Measurements from ENCODE around the gene STAB1.
A peak's percentile ranks its signal among the peaks of the same experiment; 100 is the strongest.

Gene STAB1

DNA sequence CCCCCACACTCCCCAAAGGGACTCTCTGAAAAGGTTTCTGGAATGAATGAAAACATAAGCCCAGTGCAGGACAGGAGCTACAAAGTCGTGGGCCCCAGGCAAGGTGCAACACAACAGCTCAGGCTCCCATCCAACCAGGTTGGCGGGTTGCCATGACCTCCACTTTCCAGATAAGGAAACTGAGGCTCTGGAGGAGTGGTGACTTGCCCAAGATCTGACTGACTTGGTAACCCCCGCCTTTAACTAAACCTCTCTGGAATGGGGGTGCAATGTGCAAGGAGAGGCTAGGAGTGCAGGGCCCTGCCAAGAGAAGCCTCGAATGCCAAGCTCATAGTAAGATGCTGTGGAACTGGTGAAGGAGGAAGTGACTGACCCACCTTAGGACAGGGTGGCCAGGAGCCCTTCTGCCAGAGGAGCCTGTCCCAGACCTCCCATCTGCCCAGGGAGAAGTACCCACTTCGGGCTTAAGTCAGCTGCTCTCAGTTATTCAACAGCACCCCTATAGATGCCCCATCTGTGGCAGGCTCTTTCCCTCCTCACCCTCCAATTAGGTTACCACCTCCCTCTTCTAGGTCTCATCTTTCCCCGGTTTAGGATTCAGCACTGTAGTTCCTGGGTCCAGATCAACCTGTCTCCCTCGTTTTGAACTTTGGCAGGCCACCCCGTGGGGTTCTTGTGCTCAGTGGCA is 40.7 kb upstream of the STAB1 start:
- TF ChIP-seq, protein P1, sequence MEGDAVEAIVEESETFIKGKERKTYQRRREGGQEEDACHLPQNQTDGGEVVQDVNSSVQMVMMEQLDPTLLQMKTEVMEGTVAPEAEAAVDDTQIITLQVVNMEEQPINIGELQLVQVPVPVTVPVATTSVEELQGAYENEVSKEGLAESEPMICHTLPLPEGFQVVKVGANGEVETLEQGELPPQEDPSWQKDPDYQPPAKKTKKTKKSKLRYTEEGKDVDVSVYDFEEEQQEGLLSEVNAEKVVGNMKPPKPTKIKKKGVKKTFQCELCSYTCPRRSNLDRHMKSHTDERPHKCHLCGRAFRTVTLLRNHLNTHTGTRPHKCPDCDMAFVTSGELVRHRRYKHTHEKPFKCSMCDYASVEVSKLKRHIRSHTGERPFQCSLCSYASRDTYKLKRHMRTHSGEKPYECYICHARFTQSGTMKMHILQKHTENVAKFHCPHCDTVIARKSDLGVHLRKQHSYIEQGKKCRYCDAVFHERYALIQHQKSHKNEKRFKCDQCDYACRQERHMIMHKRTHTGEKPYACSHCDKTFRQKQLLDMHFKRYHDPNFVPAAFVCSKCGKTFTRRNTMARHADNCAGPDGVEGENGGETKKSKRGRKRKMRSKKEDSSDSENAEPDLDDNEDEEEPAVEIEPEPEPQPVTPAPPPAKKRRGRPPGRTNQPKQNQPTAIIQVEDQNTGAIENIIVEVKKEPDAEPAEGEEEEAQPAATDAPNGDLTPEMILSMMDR (conservative IDR thresholded peaks at IDR 0.05; ENCODE audit: low read depth) = no peak
- ChIA-PET CTCF (interaction anchor here (0.6 kb wide), 1 partner anchor 178 kb away, joined by 5 read pairs; no protein-coding TSS in a partner anchor), POLR2A (ENCODE audit: low non-redundant PET) (no interaction called here)
- DNase-seq (ENCODE audit: low spot score) = no peak
- peak overlapping the region; percentile 89 for H3K27ac ChIP-seq

DNA sequence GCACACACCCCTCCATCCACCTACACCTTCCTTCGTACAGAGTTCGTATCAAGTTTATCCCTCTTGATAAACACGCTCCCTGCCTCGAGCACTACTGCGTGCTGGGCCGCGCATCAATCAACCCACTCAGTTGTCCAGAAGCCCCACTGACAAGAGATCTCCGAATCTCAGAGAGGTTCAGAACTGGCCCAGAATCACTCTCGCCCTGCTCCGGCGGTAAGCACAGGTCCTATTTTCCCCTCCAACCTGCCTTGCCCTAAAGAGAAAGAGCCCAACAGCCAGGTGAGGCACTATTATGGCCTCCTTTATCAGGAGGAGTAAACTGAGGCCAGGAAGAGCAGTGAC is 40.2 kb upstream of the STAB1 start:
- ChIA-PET POLR2A (ENCODE audit: low non-redundant PET) (no interaction called here), CTCF (interaction anchor here (0.6 kb wide), 1 partner anchor 178 kb away, joined by 5 read pairs; no protein-coding TSS in a partner anchor)
- peak overlapping the region; percentile 89 for H3K27ac ChIP-seq
- TF ChIP-seq, protein P1 (conservative IDR thresholded peaks at IDR 0.05; ENCODE audit: low read depth) = no peak
- DNase-seq (ENCODE audit: low spot score) = no peak

DNA sequence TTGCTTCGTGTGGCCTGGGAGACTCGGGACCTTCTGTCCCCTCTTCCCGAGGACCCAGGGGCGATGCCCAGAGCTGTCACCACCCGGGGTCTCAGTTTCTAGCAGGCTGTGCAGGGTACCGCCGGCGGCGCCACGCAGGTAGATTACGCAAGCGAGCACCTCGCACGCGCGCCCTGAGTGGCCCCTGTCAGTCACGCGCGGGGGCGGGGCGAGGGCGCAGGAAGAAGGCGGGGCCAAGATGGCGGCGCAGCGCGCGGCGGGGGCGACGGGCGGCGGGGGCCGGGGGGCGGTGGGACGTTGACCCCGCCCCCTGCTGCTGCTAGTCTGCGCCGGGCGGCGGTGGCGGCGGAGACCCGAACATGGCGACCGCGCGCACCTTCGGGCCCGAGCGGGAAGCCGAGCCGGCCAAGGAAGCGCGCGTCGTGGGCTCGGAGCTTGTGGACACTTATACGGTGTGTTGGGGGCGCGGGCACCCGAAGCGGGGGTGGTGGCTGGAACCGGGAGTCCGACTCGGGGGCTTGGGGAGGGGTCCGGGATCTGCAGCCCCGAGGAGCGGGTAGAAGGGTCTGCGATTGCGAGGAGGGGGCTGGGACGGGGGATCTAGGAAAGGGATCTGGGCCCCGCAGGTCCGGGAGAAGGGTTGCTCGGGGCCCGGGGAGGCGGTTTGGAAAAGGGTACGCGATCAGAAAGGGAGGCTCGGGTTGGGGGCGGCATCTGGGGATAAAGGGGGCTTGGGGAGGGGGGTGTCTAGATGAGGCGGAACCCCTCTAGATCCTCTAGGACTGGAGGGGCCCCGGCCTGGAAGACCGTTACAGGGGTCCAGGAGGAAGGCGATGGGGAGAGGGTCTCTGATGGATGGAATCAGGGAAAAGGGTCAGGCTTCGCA is 39.6 kb upstream of the STAB1 start, which contains the start of gene NISCH:
Gene NISCH, plus strand, starts transcription at position 322 of the 886 bp plus-strand sequence. Its CDS starts 38 bp downstream, at position 360.
- DNase-seq (ENCODE audit: low spot score) = peak; percentile 87
- POLR2A ChIA-PET (ENCODE audit: low non-redundant PET) = no interaction called here
- peak within 1 kb of the TSS; percentile 89 for H3K27ac ChIP-seq
- TF ChIP-seq, protein P1 (conservative IDR thresholded peaks at IDR 0.05; ENCODE audit: low read depth) = no peak
- CTCF ChIA-PET = interaction anchor here (0.5 kb wide), 1 partner anchor 106 kb away, joined by 3 read pairs; no protein-coding TSS in a partner anchor

DNA sequence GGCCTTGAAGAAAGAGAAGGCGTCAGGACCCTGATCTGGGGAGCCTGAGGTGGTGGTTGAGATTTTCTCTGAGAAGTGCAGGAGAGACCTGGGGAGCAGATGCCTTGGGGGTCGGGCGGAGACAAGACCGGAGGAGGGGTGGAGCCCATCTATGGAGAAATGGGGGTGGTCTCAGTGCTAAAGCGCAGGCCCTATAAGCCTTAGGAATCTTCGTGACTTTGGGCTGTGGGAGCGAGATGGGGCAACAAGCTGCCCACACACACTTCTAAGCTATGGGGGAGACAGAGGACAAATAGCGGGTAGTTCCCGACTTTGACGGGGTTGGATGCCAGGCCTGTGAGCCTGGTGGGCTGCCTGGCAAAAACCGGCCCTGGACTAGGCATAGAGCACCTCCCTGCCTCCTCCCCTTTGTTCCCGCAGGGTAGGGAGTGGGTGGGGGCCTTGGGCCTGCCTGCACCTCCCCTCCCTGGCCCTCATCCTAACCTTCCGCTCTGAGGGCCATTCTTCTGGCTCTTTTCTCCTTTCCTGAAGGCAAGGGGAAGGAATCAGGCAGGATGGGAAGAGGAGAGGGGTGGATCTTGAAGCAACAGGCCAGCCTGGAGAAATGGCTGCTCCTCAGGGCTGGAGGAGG is 38.9 kb upstream of the STAB1 start:
- ChIA-PET POLR2A (ENCODE audit: low non-redundant PET) (no interaction called here), CTCF (interaction anchor here (0.5 to 0.6 kb wide), 2 partner anchors 16 to 107 kb away, joined by 3 to 4 read pairs; no protein-coding TSS in a partner anchor)
- peak overlapping the region; percentile 89 for H3K27ac ChIP-seq
- DNase-seq (ENCODE audit: low spot score) = peak; percentile 17
- TF ChIP-seq, protein P1 (conservative IDR thresholded peaks at IDR 0.05; ENCODE audit: low read depth) = no peak

DNA sequence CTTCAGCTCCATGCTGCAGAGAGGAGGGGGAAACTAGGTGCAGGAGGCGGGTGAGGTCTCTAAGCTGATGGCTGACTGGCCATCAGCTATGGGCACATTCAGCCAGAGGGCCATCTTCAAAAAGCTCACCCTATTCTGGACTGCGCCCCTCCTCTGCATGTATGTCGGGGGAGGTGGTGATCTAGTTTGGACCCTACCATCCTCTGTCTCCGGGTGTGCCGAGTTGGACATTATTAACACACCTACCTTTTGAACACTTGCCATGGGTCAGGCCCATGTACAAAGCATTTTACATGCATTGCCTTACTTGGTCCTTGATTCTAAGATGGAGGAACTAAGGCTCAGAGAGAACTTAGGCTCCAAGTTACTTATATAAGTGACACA is 38.3 kb upstream of the STAB1 start:
- DNase-seq (ENCODE audit: low spot score) = no peak
- ChIA-PET POLR2A (ENCODE audit: low non-redundant PET) (no interaction called here), CTCF (interaction anchor here (0.6 to 0.7 kb wide), 3 partner anchors 9 to 15 kb away, joined by 3 to 4 read pairs (median 3); no protein-coding TSS in a partner anchor)
- TF ChIP-seq, protein P1 (conservative IDR thresholded peaks at IDR 0.05; ENCODE audit: low read depth) = no peak
- H3K27ac ChIP-seq = peak overlapping the region; percentile 89
